Hepatocyte (in vitro differentiated cells): ENCODE measurements around the gene TTC28. TPM values are rescaled to one million over a fixed set of nuclear protein-coding genes. Genes with fewer than 3 reads are reported as not detected.

Experiments
- DNase-seq: peaks from one replicate; pipeline ENCODE4 v3.0.0-alpha.2; 2016; ENCODE audit warnings: low spot score
- H2AFZ ChIP-seq: fragments of 200-600 bp; sonication (generic); 2 replicates; pipeline ENCODE4 v1.6.0; 2016; ENCODE audit warnings: antibody characterized with exemption, mild to moderate bottlenecking
- H3K27ac ChIP-seq: fragments of 200-600 bp; sonication (generic); 2 replicates; pipeline ENCODE4 v1.5.1; 2016; ENCODE audit warnings: mild to moderate bottlenecking
- H3K27me3 ChIP-seq: fragments of 200-600 bp; sonication (generic); 2 replicates; pipeline ENCODE4 v1.6.1; 2016
- H3K36me3 ChIP-seq: fragments of 200-600 bp; sonication (generic); replicated peaks from 2 replicates; pipeline ENCODE4 v1.5.1; 2016; ENCODE audit warnings: low read depth; ENCODE audit not compliant: insufficient read depth
- H3K4me1 ChIP-seq: fragments of 200-600 bp; sonication (generic); 2 replicates; pipeline ENCODE4 v1.5.1; 2016; ENCODE audit warnings: mild to moderate bottlenecking, moderate library complexity; ENCODE audit not compliant: insufficient read depth
- H3K4me2 ChIP-seq: fragments of 200-600 bp; sonication (generic); 2 replicates; pipeline ENCODE4 v1.6.0; 2016
- H3K4me3 ChIP-seq: fragments of 200-600 bp; sonication (generic); 2 replicates; pipeline ENCODE4 v1.5.1; 2016; ENCODE audit warnings: mild to moderate bottlenecking
- H3K79me2 ChIP-seq: fragments of 200-600 bp; sonication (generic); 2 replicates; pipeline ENCODE4 v1.6.0; 2017; ENCODE audit warnings: mild to moderate bottlenecking
- H3K9me2 ChIP-seq: fragments of 200-600 bp; sonication (generic); replicated peaks from 2 replicates; pipeline ENCODE4 v1.6.0; 2017; ENCODE audit warnings: mild to moderate bottlenecking; ENCODE audit not compliant: insufficient read depth
- H3K9me3 ChIP-seq: fragments of 200-600 bp; sonication (generic); 2 replicates; pipeline ENCODE4 v1.5.1; 2016; ENCODE audit warnings: low read depth, mild to moderate bottlenecking
- H4K20me1 ChIP-seq: fragments of 200-600 bp; sonication (generic); 2 replicates; pipeline ENCODE4 v1.6.0; 2016; ENCODE audit warnings: mild to moderate bottlenecking; ENCODE audit not compliant: insufficient read depth, poor library complexity, severe bottlenecking
- EZH2 ChIP-seq: fragments of 200-600 bp; sonication (generic); IDR thresholded peaks from 2 replicates; pipeline ENCODE4 v1.6.1; 2016; ENCODE audit warnings: antibody characterized with exemption, mild to moderate bottlenecking, borderline replicate concordance
- EZH2phosphoT487 ChIP-seq: fragments of 200-600 bp; sonication (generic); IDR thresholded peaks from one replicate; pipeline ENCODE4 v1.6.1; 2018; ENCODE audit warnings: antibody characterized with exemption, mild to moderate bottlenecking, low read depth, moderate library complexity; ENCODE audit not compliant: unreplicated experiment, severe bottlenecking
- WGBS: methylation state at CpG from one replicate; pipeline ENCODE4 v1.1.6; 2016; ENCODE audit warnings: low lambda C conversion rate; ENCODE audit errors: missing lambda C conversion rate; 5-methylcytosine and 5-hydroxymethylcytosine counted together
- polyA plus RNA-seq: library from polyadenylated mRNA; unstranded; fragments of >200 nt; fragmentation: Nextera tagmentation; extraction: Ambion mirVana; gene quantifications from 2 replicates; pipeline ENCODE4 v1.2.1, GENCODE V29; 2016
- total RNA-seq: library from RNA; depleted of rRNA; stranded (reverse); fragments of >200 nt; gene quantifications from 2 replicates; pipeline ENCODE4 v1.2.3, GENCODE V29; 2014
- TF ChIP-seq, protein P1 (sequence below): fragments of 200-600 bp; sonication (generic); IDR thresholded peaks from 2 replicates; pipeline ENCODE4 v1.5.1; 2016; ENCODE audit warnings: antibody characterized with exemption, mild to moderate bottlenecking; ENCODE audit not compliant: poor library complexity

TTC28 gene
- total and polyA plus RNA-seq, 2 experiments from 2014 or later = 14.7 to 30.4 TPM

- Histone ChIP-seq H3K36me3 (no peaks in the 10 kb centered on the region), H3K4me3 (no peak overlapping the region), H3K79me2 (peaks cover 15% of the 10 kb centered on the region), H3K27me3 (no peaks in the 10 kb centered on the region), H4K20me1 (peaks cover 5% of the 10 kb centered on the region), H3K27ac (no peak overlapping the region), H3K9me3 (no peaks in the 10 kb centered on the region), H2AFZ (no peak overlapping the region), H3K4me2 (no peak overlapping the region), H3K4me1 (peaks cover 13% of the 10 kb centered on the region), H3K9me2 (no peaks in the 10 kb centered on the region)
- TF ChIP-seq, protein P1, sequence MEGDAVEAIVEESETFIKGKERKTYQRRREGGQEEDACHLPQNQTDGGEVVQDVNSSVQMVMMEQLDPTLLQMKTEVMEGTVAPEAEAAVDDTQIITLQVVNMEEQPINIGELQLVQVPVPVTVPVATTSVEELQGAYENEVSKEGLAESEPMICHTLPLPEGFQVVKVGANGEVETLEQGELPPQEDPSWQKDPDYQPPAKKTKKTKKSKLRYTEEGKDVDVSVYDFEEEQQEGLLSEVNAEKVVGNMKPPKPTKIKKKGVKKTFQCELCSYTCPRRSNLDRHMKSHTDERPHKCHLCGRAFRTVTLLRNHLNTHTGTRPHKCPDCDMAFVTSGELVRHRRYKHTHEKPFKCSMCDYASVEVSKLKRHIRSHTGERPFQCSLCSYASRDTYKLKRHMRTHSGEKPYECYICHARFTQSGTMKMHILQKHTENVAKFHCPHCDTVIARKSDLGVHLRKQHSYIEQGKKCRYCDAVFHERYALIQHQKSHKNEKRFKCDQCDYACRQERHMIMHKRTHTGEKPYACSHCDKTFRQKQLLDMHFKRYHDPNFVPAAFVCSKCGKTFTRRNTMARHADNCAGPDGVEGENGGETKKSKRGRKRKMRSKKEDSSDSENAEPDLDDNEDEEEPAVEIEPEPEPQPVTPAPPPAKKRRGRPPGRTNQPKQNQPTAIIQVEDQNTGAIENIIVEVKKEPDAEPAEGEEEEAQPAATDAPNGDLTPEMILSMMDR = no peak
- no peak for TF ChIP-seq EZH2
- TF ChIP-seq EZH2phosphoT487 = no peak
- WGBS = 90% methylated on average over 2 of the region's 2 CpGs
- DNase-seq = no peak
These were observed 277.6 kb downstream of the TTC28 start for GRCh38 chr22:28402060-28402459.

DNA sequence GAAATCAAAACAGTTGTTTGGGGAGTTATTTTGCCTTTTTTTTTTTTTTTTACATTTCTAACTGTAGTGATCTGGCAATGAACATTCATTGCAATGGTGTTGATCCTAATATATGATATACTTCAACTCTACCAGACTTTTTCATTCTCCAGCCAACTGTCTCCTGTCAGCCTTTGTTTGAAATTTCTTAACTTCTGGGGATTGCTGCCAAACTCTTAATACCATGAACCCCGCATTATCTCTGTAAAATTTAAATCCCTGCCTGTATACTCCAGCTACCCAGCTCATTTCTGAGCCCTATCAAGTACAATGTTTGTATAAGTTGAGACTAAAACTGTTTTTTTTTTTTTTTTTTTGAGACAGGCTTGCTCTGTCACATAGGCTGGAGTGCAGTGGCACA is 280.7 kb downstream of the TTC28 start:
- Histone ChIP-seq H3K36me3 (no peaks in the 10 kb centered on the region), H3K9me3 (no peaks in the 10 kb centered on the region), H2AFZ (no peak overlapping the region), H4K20me1 (peaks cover 5% of the 10 kb centered on the region), H3K9me2 (no peaks in the 10 kb centered on the region), H3K27me3 (no peaks in the 10 kb centered on the region), H3K4me2 (no peak overlapping the region), H3K27ac (no peak overlapping the region), H3K4me1 (peaks cover 29% of the 10 kb centered on the region), H3K4me3 (no peak overlapping the region), H3K79me2 (peaks cover 9% of the 10 kb centered on the region)
- TF ChIP-seq EZH2 = no peak
- TF ChIP-seq EZH2phosphoT487 = no peak
- TF ChIP-seq, protein P1 = no peak
- 34% methylated on average over 1 of the region's 1 CpG for WGBS
- no peak for DNase-seq

DNA sequence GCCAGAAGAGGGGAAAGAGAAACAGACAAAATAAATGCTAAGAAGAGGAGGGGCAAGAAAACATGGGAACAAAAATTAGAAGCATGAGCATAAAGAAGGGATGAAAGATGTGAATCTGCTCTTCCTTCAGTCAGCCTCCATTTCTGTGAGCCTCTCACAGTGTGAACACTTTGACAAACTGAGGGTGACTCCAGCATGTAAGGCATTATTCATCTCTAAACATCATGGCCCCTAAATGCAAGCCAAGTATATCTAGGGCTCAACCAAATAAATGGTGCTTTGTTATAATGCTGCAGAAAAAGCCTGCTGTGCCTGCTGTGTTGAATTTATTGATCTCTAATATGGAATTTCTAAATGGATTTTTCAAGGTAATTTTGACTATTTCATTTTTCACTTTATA is 281.3 kb downstream of the TTC28 start:
- Histone ChIP-seq H3K79me2 (peaks cover 14% of the 10 kb centered on the region), H3K27ac (no peak overlapping the region), H4K20me1 (peaks cover 5% of the 10 kb centered on the region), H3K4me3 (no peak overlapping the region), H3K9me3 (no peaks in the 10 kb centered on the region), H3K4me2 (no peak overlapping the region), H3K9me2 (no peaks in the 10 kb centered on the region), H2AFZ (no peak overlapping the region), H3K27me3 (no peaks in the 10 kb centered on the region), H3K36me3 (no peaks in the 10 kb centered on the region), H3K4me1 (peaks cover 29% of the 10 kb centered on the region)
- TF ChIP-seq EZH2phosphoT487 (no peak), EZH2 (no peak)
- TF ChIP-seq, protein P1 = no peak
- DNase-seq = no peak

DNA sequence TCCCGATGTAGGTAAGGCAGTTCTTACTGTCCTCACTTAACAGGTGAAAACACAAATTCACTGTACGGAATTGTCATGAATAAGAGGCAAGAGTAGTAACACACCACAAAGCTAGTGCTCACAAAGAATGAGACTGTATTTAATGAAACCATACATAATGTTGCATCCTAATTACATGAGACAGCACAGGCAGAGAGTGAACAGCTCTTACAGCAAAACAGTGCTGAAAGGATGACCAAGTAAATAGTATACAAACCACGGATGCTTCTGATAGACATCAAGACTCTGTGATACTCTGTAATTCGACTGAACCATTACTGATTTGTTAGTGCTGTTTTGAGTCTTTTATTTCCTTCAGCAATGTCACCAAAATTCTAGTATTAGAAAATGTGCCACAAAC is 282.3 kb downstream of the TTC28 start:
- TF ChIP-seq EZH2phosphoT487 (no peak), EZH2 (no peak)
- TF ChIP-seq, protein P1 = no peak
- Histone ChIP-seq H3K4me2 (peak overlapping the region; percentile 24), H3K4me3 (no peak overlapping the region), H3K4me1 (peaks cover 29% of the 10 kb centered on the region), H3K27me3 (no peaks in the 10 kb centered on the region), H3K9me2 (no peaks in the 10 kb centered on the region), H3K27ac (peak overlapping the region; percentile 31), H3K9me3 (no peaks in the 10 kb centered on the region), H3K36me3 (no peaks in the 10 kb centered on the region), H4K20me1 (peaks cover 5% of the 10 kb centered on the region), H3K79me2 (peaks cover 16% of the 10 kb centered on the region), H2AFZ (no peak overlapping the region)
- DNase-seq = no peak
- 76% methylated on average over 4 of the region's 4 CpGs for WGBS
